Hair follicular keratinocyte (primary cell): ENCODE data around the gene ISX. TPM values are rescaled to one million over a fixed set of nuclear protein-coding genes. Genes with fewer than 3 reads are reported as not detected.

ENCODE experiments used
- total RNA-seq: library from RNA; depleted of rRNA; stranded (reverse); fragments of >200 nt; gene quantifications from 2 replicates; pipeline ENCODE4 v1.2.3, GENCODE V29; 2015

The ISX gene
- not detected in 2 replicates for total RNA-seq

GRCh38 chr22:35065796-35066218 lies at the start of gene ISX:
ISX (plus strand) TSS chr22:35066158; CDS start chr22:35067088, 930 bp downstream.

Other genes with a start within 250 kb of the ISX start
- 9.5 and 15.7 TPM in 2 replicates for gene HMGXB4, start 191.3 kb downstream of the ISX start, total RNA-seq
- 15.9 and 16.7 TPM in 2 replicates for gene TOM1, start 233.7 kb downstream of the ISX start, total RNA-seq